Measurements from ENCODE around the gene PFKFB3. TPM values are rescaled to one million over a fixed set of nuclear protein-coding genes. Genes with fewer than 3 reads are reported as not detected.
"Not testable (repeated sequence)": the region's sequence is repeated elsewhere in the genome, so short reads cannot be mapped to it uniquely, and the experiment has no call there.

The PFKFB3 gene
- total RNA-seq, 1 donor from 2014 or later = 64.5 TPM

DNA sequence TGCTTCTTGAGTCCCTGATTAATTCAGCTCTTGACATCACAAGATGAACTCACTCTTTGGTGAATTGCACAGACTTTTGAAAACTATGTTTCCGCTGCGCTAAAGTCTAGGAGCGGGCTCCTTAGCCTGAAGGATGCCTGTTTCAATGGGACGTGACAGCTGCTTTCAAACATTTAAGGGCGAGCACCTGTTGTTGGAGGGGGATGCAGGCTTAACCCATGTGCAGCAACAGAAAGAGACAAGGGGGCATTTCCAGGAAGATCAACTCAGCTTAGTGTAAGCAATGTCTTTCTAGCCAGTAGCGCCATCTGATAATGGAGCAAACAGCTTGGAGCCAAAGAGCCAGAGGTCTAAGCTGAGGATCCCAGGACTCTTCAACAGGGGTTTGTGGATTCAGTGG lies 8.4 kb upstream of the PFKFB3 start:
- Mint-ChIP-seq H3K4me3 (ENCODE audit: low read depth) (no peak overlapping the region), H3K27ac (no peak overlapping the region), H3K27me3 (peaks cover 9% of the 10 kb centered on the region), H3K4me1 (ENCODE audit: low read depth) (no peaks in the 10 kb centered on the region), H3K9me3 (ENCODE audit: low read depth) (no peaks in the 10 kb centered on the region), H3K36me3 (ENCODE audit: insufficient read depth) (no peaks in the 10 kb centered on the region)
- TF ChIP-seq, protein P1, sequence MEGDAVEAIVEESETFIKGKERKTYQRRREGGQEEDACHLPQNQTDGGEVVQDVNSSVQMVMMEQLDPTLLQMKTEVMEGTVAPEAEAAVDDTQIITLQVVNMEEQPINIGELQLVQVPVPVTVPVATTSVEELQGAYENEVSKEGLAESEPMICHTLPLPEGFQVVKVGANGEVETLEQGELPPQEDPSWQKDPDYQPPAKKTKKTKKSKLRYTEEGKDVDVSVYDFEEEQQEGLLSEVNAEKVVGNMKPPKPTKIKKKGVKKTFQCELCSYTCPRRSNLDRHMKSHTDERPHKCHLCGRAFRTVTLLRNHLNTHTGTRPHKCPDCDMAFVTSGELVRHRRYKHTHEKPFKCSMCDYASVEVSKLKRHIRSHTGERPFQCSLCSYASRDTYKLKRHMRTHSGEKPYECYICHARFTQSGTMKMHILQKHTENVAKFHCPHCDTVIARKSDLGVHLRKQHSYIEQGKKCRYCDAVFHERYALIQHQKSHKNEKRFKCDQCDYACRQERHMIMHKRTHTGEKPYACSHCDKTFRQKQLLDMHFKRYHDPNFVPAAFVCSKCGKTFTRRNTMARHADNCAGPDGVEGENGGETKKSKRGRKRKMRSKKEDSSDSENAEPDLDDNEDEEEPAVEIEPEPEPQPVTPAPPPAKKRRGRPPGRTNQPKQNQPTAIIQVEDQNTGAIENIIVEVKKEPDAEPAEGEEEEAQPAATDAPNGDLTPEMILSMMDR (IDR thresholded peaks at IDR 0.05; ENCODE audit: unreplicated experiment) = no peak
- DNase-seq (ENCODE audit: low spot score, unreplicated experiment) = no peak

DNA sequence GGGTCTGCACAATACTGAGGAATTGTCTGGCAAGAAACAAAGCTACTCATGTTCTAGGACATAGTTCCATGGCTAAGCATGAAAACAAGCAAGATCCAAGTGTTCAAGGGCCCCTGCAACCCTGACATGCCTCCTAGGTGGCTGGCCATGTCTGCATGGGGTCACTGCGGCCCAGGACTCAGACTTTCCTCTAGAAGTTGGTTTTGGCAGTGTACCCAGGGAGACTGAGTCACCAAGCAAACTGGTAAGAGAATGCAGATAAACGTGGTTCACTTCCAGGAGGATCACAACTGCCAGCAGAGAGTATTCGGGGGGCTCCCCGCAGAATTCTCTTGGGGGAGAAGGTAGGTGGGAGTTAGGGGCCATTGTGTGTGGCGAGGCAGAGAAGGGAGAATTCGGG lies 7.4 kb upstream of the PFKFB3 start:
- H3K27me3 Mint-ChIP-seq = peaks cover 16% of the 10 kb centered on the region
- no peaks in the 10 kb centered on the region for H3K9me3 Mint-ChIP-seq (ENCODE audit: low read depth)
- no peaks in the 10 kb centered on the region for H3K36me3 Mint-ChIP-seq (ENCODE audit: insufficient read depth)

DNA sequence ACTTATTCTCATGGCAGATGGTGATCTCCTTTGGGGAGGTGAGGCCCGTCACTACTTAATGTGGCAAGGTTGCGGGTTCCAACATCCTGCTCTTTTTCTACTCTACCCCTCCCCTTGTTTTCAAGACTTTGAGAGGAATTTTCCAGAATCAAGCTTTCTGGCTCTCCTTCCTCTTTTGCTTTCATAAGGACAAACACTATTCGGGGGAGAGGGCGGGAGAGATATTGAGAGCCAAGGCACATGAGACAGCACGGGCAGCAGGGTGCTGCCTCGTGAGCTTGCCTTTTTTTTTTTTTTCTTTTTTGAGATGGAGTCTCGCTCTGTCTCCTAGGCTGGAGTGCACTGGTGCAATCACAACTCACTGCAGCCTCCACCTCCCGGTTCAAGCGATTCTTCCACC lies 6.9 kb upstream of the PFKFB3 start:
- no peaks in the 10 kb centered on the region for H3K9me3 Mint-ChIP-seq (ENCODE audit: low read depth)
- TF ChIP-seq, protein P1 (IDR thresholded peaks at IDR 0.05; ENCODE audit: unreplicated experiment) = no peak
- H3K36me3 Mint-ChIP-seq (ENCODE audit: insufficient read depth) = no peaks in the 10 kb centered on the region
- no peak for DNase-seq (ENCODE audit: low spot score, unreplicated experiment)
- peaks cover 16% of the 10 kb centered on the region for H3K27me3 Mint-ChIP-seq
- peaks cover 5% of the 10 kb centered on the region for H3K4me1 Mint-ChIP-seq (ENCODE audit: low read depth)
- no peak overlapping the region for H3K4me3 Mint-ChIP-seq (ENCODE audit: low read depth)
- H3K27ac Mint-ChIP-seq = no peak overlapping the region

More for the DNA sequence above, 7.4 kb upstream of the PFKFB3 start:
- DNase-seq (ENCODE audit: low spot score, unreplicated experiment) = no peak
- Mint-ChIP-seq H3K4me1 (ENCODE audit: low read depth) (peaks cover 3% of the 10 kb centered on the region), H3K27ac (no peak overlapping the region), H3K4me3 (ENCODE audit: low read depth) (no peak overlapping the region)
- TF ChIP-seq, protein P1 (IDR thresholded peaks at IDR 0.05; ENCODE audit: unreplicated experiment) = no peak

DNA sequence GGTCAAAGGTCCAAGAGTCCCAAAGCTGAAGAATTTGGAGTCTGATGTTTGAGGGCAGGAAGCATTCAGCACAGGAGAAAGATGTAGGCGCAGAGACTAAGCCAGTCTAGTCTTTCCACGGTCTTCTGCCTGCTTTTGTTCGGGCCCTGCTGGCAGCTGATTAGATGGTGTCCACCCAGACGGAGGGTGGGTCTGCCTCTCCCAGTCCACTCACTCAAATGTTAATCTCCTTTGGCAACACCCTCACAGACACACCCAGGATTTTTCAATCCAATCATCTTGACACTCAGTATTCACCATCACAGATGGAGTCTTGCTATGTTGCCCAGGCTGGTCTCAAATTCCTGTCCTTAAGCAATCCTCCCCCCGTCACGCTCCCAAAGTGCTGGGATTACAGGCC lies 6.2 kb upstream of the PFKFB3 start:
- not testable (repeated sequence) for H3K27ac Mint-ChIP-seq; H3K36me3 Mint-ChIP-seq (ENCODE audit: insufficient read depth)

DNA sequence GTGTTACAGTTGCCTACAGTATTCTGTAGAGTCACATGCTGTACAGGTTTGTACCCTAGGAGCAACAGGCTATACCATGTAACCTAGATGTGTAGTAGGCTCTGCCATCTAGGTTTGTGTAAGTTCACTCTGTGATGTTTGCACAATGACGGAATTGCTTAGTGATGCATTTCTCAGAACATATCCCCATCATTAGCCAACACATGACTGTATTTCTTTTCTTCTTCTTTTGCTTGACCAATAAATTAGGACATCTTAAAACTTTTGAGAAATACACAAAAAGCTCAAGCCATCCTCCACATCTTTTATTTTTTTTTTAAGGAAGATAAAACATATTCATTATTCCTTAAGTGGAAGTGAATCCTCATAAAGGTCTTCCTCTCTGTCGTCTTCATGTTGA lies 5.4 kb upstream of the PFKFB3 start:
- no peak for DNase-seq (ENCODE audit: low spot score, unreplicated experiment)
- TF ChIP-seq, protein P1 (IDR thresholded peaks at IDR 0.05; ENCODE audit: unreplicated experiment) = no peak
- H3K4me1 Mint-ChIP-seq (ENCODE audit: low read depth) = peaks cover 12% of the 10 kb centered on the region
- H3K9me3 Mint-ChIP-seq (ENCODE audit: low read depth) = no peaks in the 10 kb centered on the region
- peaks cover 21% of the 10 kb centered on the region for H3K27me3 Mint-ChIP-seq
- H3K4me3 Mint-ChIP-seq (ENCODE audit: low read depth) = no peak overlapping the region
- no peaks in the 10 kb centered on the region for H3K36me3 Mint-ChIP-seq (ENCODE audit: insufficient read depth)
- no peak overlapping the region for H3K27ac Mint-ChIP-seq

More for the DNA sequence above, 6.2 kb upstream of the PFKFB3 start:
- not testable (repeated sequence) for H3K4me3 Mint-ChIP-seq (ENCODE audit: low read depth); H3K9me3 Mint-ChIP-seq (ENCODE audit: low read depth); H3K4me1 Mint-ChIP-seq (ENCODE audit: low read depth); DNase-seq (ENCODE audit: low spot score, unreplicated experiment)
- H3K27me3 Mint-ChIP-seq = peaks cover 16% of the 10 kb centered on the region

DNA sequence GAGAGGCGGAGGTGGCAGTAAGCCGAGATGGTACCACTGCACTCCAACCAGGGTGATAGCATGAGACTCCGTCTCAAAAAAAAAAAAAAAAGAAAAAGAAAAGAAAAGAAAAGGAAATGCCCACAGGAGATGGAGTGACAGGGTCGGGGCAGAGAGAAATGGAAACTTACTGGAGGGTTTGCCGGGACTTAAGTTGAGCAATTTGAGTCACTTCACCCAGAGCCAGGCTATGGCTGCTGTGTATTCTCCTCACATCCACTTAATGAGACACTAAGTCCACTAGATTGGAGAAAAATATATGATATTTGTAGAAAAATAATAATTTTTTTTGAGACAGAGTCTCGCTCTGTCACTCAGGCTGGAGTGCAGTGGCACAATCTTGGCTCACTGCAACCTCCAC lies 4.6 kb upstream of the PFKFB3 start:
- Mint-ChIP-seq H3K27ac (no peak overlapping the region), H3K9me3 (ENCODE audit: low read depth) (no peaks in the 10 kb centered on the region), H3K36me3 (ENCODE audit: insufficient read depth) (no peaks in the 10 kb centered on the region), H3K4me3 (ENCODE audit: low read depth) (no peak overlapping the region), H3K4me1 (ENCODE audit: low read depth) (peaks cover 12% of the 10 kb centered on the region), H3K27me3 (peaks cover 21% of the 10 kb centered on the region)
- no peak for DNase-seq (ENCODE audit: low spot score, unreplicated experiment)
- TF ChIP-seq, protein P1 (IDR thresholded peaks at IDR 0.05; ENCODE audit: unreplicated experiment) = no peak

All from progenitor cell of endocrine pancreas (in vitro differentiated cells).